ENCODE results near the gene SNTA1. TPM values are rescaled to one million over a fixed set of nuclear protein-coding genes. Genes with fewer than 3 reads are reported as not detected.

Gene SNTA1
- total and polyA plus RNA-seq, 9 of the 15 experiments (the other 6 are each of a cell fraction or from before 2014, with no cell fraction given), result 1.2 to 40.8 (median 20.3) TPM

GRCh38 chr20:33401184-33401920 is 42.2 kb downstream of the SNTA1 start, which contains the start of gene CDK5RAP1 (continued):
- TF ChIP-seq, protein P1, sequence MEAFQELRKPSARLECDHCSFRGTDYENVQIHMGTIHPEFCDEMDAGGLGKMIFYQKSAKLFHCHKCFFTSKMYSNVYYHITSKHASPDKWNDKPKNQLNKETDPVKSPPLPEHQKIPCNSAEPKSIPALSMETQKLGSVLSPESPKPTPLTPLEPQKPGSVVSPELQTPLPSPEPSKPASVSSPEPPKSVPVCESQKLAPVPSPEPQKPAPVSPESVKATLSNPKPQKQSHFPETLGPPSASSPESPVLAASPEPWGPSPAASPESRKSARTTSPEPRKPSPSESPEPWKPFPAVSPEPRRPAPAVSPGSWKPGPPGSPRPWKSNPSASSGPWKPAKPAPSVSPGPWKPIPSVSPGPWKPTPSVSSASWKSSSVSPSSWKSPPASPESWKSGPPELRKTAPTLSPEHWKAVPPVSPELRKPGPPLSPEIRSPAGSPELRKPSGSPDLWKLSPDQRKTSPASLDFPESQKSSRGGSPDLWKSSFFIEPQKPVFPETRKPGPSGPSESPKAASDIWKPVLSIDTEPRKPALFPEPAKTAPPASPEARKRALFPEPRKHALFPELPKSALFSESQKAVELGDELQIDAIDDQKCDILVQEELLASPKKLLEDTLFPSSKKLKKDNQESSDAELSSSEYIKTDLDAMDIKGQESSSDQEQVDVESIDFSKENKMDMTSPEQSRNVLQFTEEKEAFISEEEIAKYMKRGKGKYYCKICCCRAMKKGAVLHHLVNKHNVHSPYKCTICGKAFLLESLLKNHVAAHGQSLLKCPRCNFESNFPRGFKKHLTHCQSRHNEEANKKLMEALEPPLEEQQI (IDR thresholded peaks at IDR 0.05), result peak; percentile 70
- TF ChIP-seq ZNF133 (CRISPR knock-in tag; IDR thresholded peaks at IDR 0.05), result no peak
- TF ChIP-seq SMARCE1 (IDR thresholded peaks at IDR 0.05), result no peak
- no peak for TF ChIP-seq EZH2 (IDR thresholded peaks at IDR 0.05; ENCODE audit: borderline replicate concordance, low read depth, low read length)
- TF ChIP-seq ZNF274 (IDR thresholded peaks at IDR 0.05; ENCODE audit: borderline replicate concordance, low read depth, low read length), result no peak
- TF ChIP-seq HMGN3 (IDR thresholded peaks at IDR 0.05; ENCODE audit: borderline replicate concordance, extremely low read depth, insufficient read length, low read depth, low read length), result peak; percentile 46
- TF ChIP-seq E2F4 (CRISPR knock-in tag; IDR thresholded peaks at IDR 0.05; ENCODE audit: low read depth), result 0 out of 2 replicates have a peak, but pooled peaks have one; percentile 64
- TF ChIP-seq, protein P2, sequence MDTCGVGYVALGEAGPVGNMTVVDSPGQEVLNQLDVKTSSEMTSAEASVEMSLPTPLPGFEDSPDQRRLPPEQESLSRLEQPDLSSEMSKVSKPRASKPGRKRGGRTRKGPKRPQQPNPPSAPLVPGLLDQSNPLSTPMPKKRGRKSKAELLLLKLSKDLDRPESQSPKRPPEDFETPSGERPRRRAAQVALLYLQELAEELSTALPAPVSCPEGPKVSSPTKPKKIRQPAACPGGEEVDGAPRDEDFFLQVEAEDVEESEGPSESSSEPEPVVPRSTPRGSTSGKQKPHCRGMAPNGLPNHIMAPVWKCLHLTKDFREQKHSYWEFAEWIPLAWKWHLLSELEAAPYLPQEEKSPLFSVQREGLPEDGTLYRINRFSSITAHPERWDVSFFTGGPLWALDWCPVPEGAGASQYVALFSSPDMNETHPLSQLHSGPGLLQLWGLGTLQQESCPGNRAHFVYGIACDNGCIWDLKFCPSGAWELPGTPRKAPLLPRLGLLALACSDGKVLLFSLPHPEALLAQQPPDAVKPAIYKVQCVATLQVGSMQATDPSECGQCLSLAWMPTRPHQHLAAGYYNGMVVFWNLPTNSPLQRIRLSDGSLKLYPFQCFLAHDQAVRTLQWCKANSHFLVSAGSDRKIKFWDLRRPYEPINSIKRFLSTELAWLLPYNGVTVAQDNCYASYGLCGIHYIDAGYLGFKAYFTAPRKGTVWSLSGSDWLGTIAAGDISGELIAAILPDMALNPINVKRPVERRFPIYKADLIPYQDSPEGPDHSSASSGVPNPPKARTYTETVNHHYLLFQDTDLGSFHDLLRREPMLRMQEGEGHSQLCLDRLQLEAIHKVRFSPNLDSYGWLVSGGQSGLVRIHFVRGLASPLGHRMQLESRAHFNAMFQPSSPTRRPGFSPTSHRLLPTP (IDR thresholded peaks at IDR 0.05; ENCODE audit: borderline replicate concordance, extremely low read depth, insufficient read length), result no peak
- TF ChIP-seq NFYB (IDR thresholded peaks at IDR 0.05; ENCODE audit: extremely low read depth, insufficient read length), result no peak
- no peak; the same call in 1 of the 2 replicates for TF ChIP-seq ETV1 (tag; conservative IDR thresholded peaks at IDR 0.05; ENCODE audit: low read depth)
- no peak for TF ChIP-seq U2AF2 (optimal IDR thresholded peaks at IDR 0.05; ENCODE audit: low read depth, low read length)
- peak; percentile 51; the same call in 1 of the 2 replicates for TF ChIP-seq ZBTB7A (IDR thresholded peaks at IDR 0.05; ENCODE audit: borderline replicate concordance, control insufficient read depth, low read depth, low read length)
- TF ChIP-seq TBL1XR1 (IDR thresholded peaks at IDR 0.05; ENCODE audit: low read length in 2 of 2), result peak in 1 of 2 experiments; percentile 27; a peak in 1 of 4 replicates
- no peak for TF ChIP-seq ZNF436 (CRISPR knock-in tag; IDR thresholded peaks at IDR 0.05)
- TF ChIP-seq ZNF449 (CRISPR knock-in tag; IDR thresholded peaks at IDR 0.05), result no peak
- TF ChIP-seq MCM7 (IDR thresholded peaks at IDR 0.05), result no peak
- TF ChIP-seq FOXA3 (CRISPR knock-in tag; conservative IDR thresholded peaks at IDR 0.05 in 1 of 2, IDR thresholded peaks at IDR 0.05 in 1 of 2), result no peak
- no peak for TF ChIP-seq FOS (IDR thresholded peaks at IDR 0.05; ENCODE audit: extremely low read depth, insufficient read length)
